Suppressor macrophage (primary cell): ENCODE measurements around the gene SPTBN4.
A peak's percentile ranks its signal among the peaks of the same experiment; 100 is the strongest.
"Not testable (repeated sequence)": the region's sequence is repeated elsewhere in the genome, so short reads cannot be mapped to it uniquely, and the experiment has no call there.

Experiments
- DNase-seq, 4 experiments: peaks; one replicate each; pipeline ENCODE4 v3.0.0-alpha.2; 2020 to 2022

Gene SPTBN4

GRCh38 chr19:40530091-40530901 is 63.5 kb downstream of the SPTBN4 start:
- DNase-seq = peak in 1 of 4 experiments; percentile 19

DNA sequence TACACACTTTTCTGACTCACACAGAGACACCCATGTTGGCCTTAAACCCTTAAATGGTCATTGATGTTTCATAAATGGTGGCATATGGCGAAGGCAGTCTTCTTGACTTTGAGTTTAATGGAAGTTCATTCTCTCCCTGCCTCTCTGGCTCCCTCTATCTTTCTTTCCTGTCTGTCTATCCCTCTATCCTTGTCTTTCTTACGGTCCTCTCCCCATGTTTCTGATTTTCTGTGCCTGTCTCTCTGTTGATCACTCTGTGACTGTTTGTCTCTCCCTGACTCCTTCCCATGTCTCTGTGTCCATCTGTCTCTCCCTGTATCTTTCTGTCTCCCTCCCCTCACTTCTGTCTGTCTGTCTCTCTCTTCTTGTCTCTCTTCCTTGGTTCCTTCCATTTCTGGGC is 66.7 kb downstream of the SPTBN4 start:
- DNase-seq = no peak

DNA sequence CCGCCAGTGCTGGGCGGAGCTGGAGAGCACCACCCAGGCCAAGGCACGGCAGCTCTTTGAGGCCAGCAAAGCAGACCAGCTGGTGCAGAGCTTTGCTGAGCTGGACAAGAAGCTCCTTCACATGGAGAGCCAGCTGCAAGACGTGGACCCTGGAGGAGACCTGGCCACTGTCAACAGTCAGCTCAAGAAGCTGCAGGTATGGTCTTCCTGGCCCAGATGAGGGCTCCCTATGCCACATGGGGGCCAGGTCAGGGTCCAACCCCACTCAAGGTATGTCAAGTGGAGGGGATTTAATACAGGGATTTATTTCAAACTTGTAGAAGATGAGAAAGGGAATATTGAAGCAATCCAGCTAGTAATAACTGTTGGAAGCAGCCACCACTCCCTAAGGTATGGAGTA is 67.3 kb downstream of the SPTBN4 start:
- no peak for DNase-seq

GRCh38 chr19:40539070-40539469 is 72.3 kb downstream of the SPTBN4 start:
- DNase-seq = no peak

- DNase-seq = no peak
Measured at GRCh38 chr19:40542202-40542859, 75.5 kb downstream of the SPTBN4 start.

GRCh38 chr19:40543029-40543597 is 76.3 kb downstream of the SPTBN4 start:
- DNase-seq = no peak

DNA sequence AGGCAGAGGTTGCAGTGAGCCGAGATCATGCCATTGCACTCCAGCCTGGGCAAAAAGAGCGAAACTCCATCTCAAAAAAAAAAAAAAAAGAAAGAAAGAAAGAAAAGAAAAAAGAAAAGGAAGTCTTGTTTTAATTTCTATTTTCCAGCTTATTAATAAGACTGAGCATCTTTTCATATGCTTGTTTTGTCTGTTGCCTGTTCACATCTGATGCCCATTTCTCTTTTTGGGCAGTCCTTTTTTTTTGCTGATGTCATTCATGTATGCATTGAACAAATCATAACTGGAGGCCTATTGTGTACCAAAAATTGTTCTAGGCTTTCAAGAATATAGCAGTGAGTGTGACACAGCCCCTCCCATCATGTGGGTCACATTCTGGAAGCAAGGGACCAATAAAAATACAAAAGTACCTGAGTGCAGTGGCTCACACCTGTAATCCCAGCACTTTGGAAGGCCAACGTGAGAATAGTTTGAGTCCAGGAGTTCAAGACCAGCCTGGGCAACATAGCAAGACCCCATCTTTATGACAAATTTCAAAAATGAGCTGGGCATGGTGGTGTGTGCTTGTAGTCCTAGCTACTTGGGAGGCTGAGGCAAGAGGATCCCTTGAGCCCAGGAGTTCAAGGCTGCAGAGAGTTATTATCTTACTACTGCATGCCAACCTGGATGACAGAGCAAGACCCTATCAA is 79.5 kb downstream of the SPTBN4 start:
- not testable (repeated sequence) for DNase-seq

GRCh38 chr19:40547190-40547589 is 80.4 kb downstream of the SPTBN4 start:
- not testable (repeated sequence) for DNase-seq

DNA sequence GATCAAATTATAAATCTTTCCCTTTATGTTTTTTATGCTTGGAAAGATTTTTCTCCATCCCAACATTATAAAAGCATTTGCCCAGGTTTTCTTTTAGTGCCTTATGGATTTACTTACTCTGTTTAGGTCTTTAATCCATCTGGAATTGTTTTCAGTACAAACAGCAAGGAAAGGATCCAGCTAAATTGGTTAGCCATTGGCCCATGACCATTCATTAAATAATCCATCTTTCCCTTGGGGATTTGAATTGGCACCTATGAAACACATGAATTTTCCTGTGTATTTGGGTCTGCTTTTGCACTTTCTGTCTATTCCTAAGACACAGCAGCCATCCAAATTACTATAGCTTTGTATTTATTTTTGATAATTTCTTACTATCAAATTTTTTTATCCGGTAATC is 81.0 kb downstream of the SPTBN4 start:
- no peak for DNase-seq

- peak; percentile 29 to 73 (median 58) for DNase-seq
Measured at GRCh38 chr19:40549007-40549708, 82.4 kb downstream of the SPTBN4 start.

DNA sequence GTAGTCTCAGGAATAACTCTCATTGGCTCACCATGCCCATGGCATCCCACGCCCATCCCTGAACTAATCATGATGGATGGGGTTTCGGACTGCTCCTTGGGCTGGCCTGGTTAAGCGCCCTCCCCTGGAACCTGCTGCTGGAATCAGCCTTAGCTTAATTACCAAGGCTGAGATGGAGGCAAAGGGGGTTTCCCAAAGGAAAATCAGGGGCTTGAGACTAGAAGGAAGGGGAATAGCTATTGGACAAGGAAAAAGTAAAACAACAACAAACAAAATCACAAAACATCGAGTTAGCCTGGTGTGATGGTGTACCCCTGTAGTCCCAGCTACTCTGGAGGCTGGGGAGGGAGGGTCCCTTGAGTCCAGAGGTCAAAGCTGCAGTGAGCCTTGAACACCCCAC is 84.2 kb downstream of the SPTBN4 start:
- DNase-seq = no peak

- DNase-seq = no peak
Measured at GRCh38 chr19:40552848-40553247, 86.0 kb downstream of the SPTBN4 start.

DNA sequence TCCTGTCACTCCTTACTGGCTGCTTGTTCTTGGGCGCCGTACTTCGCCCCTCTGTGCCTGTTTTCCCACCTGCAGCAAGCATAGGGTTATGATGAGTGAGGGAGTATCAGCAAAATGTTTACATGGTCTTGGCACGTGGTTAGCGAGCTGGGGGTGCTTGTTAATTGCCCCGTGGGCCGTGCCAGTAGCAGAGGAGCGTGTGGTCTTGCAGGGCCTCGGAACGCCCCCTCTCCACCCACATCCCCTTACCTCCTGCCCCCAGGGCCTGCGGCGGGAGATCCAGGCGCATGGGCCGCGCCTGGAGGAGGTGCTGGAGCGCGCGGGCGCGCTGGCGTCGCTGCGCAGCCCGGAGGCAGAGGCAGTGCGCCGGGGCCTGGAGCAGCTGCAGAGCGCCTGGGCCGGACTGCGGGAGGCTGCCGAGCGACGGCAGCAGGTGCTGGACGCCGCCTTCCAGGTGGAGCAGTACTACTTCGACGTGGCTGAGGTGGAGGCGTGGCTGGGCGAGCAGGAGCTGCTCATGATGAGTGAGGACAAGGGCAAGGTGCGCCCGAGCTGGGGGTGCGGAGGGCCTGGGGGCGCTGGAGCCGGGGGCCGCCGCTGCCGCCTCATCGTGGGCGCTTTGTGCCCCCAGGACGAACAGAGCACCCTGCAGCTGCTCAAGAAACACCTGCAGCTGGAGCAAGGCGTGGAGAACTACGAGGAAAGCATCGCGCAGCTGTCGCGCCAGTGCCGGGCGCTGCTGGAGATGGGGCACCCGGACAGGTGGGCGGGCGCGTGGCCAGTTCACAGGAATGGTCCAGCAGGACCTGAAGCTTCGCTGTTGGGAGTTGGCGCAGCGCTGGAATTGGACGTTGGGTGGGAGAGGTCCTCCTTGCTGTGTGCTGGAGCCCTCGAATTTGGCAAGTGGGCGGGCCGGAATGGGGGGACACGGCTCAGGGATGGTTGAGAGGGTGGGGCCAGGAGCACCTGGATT is 87.4 kb downstream of the SPTBN4 start:
- DNase-seq = no peak

GRCh38 chr19:40555978-40556689 is 89.3 kb downstream of the SPTBN4 start:
- DNase-seq = no peak

GRCh38 chr19:40556953-40557530 is 90.2 kb downstream of the SPTBN4 start:
- DNase-seq = no peak

- no peak for DNase-seq
Measured at GRCh38 chr19:40559394-40559793, 92.6 kb downstream of the SPTBN4 start.

GRCh38 chr19:40560092-40560507 is 93.3 kb downstream of the SPTBN4 start:
- DNase-seq = no peak

DNA sequence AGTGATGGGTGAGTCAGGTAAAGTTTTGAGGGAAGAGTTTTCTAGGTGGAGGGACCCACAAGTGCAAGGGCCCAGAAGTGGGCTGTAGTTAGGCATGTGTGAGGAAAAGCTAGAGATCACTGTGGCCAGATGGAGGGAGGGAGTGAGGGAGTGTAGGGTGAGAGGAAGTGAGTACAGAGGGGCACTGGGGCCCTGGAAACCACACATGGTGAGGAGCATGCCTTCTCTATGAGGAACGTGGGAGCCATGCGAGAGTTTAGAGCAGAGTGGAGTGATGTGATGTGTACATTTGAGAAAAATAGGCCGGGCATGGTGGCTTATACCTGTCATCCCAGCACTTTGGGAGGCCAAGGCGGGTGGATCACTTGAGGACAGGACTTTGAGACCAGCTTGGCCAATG is 95.1 kb downstream of the SPTBN4 start:
- no peak for DNase-seq

DNA sequence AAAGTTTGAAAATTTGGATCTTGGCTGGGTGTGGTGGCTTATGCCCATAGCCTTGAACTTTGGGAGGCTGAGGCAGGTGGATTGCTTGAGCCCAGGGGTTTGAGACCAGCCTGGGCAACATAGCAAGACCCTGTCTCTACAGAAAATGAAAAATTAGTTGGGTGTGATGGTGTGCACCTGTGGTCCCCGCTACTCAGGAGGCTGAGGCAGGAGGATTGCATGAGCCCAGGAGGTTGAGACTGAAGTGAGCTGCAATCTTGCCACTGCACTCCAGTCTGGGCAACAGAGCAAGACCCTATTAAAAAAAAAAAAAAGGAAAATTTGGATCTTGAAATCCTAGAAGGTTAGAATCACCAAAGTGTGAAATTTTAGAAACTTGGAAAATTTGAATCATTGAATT is 97.7 kb downstream of the SPTBN4 start:
- DNase-seq = not testable (repeated sequence)

GRCh38 chr19:40565355-40565754 is 98.6 kb downstream of the SPTBN4 start:
- DNase-seq = no peak
